ENCODE measurements around the gene STON2. TPM values are rescaled to one million over a fixed set of nuclear protein-coding genes. Genes with fewer than 3 reads are reported as not detected.

The STON2 gene
- total and polyA plus RNA-seq, 2 of the 8 experiments (the other 6 are each of a cell fraction or from before 2014, with no cell fraction given): 8.9 to 50.0 TPM

DNA sequence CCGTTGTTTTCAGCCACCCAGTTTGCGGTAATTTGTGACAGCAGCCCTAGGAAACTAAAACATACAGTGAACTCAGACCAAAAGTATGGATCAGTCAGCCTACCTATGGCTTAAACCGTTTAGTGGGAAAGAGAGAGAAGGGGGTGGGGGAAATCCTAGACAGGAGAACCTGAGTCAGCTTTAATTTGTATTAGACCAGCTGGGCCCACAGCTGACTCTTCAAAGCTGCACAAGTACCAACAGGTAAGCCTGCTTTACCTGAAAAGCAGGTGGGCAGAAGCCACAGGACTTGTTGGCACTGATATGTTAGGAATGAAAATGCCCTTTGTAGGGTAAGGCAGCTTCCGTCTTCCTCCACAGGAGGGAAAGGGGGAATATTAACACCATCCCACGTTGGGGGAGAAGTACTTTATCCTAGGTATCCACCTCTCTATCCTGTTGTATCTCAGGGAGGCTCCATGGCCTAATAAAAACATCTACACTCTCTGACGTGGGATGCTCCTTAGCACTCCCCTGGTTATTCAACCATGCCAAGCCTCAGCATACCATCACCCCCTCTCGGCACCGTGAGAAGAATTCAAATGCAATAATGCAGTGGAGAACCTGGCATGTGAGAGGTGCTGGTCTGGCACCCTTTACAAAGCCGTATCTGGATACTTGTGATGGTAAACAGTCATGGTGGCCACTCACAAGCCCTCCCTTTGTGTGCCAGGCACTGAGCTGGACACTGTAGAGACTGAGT, 70.3 kb downstream of the STON2 start:
- Histone ChIP-seq H3K36me3 (ENCODE audit: control insufficient read depth in 2 of 4, insufficient read depth in 4 of 4, low read length in 3 of 4) (no peaks in the 10 kb centered on the region), H2BK120ac (replicated peaks; ENCODE audit: low read depth, low read length) (no peak overlapping the region), H3K27ac (ENCODE audit: low read depth, low read length) (no peak overlapping the region), H3K23ac (ENCODE audit: insufficient read length) (no peak overlapping the region), H3K18ac (ENCODE audit: extremely low read depth, low read length) (no peak overlapping the region; the same call in 1 of the 2 replicates), H3K4ac (replicated peaks; ENCODE audit: insufficient read length, low read depth, low read length) (no peak overlapping the region), H3K79me2 (ENCODE audit: control insufficient read depth in 1 of 2, insufficient read depth in 2 of 2, low read length in 2 of 2) (no peaks in the 10 kb centered on the region), H3K56ac (replicated peaks; ENCODE audit: insufficient read length, low read depth, low read length) (no peak overlapping the region), H4K5ac (ENCODE audit: insufficient read length, low read depth, low read length) (no peak overlapping the region), H4K91ac (replicated peaks; ENCODE audit: insufficient read length, low read length) (no peak overlapping the region), H2BK20ac (ENCODE audit: low read length) (no peak overlapping the region), H3K9ac (replicated peaks in 1 of 4; ENCODE audit: extremely low read depth in 1 of 4, low read depth in 3 of 4, low read length in 3 of 4) (no peak overlapping the region), H3K79me1 (ENCODE audit: low read depth, low read length) (no peaks in the 10 kb centered on the region; the same call in 1 of the 2 replicates), H2BK15ac (ENCODE audit: low read length) (no peak overlapping the region), H2BK5ac (ENCODE audit: low read depth, low read length) (no peak overlapping the region), H3K4me1 (replicated peaks in 1 of 4; ENCODE audit: control insufficient read depth in 3 of 4, insufficient read depth in 4 of 4, low read length in 3 of 4) (peaks cover 0 to 6% (median 3%) of the 10 kb centered on the region in 4 experiments; a peak in 4 of 7 replicates), H3K4me2 (ENCODE audit: insufficient read depth in 1 of 2, low read depth in 2 of 2, low read length in 2 of 2) (no peak overlapping the region), H3K23me2 (ENCODE audit: low read depth, low read length) (no peaks in the 10 kb centered on the region), H4K20me1 (replicated peaks in 1 of 2; ENCODE audit: control insufficient read depth in 1 of 2, insufficient read depth in 2 of 2, low read length in 2 of 2) (no peaks in the 10 kb centered on the region), H3K4me3 (ENCODE audit: extremely low read depth in 1 of 4, insufficient read depth in 2 of 4, low read depth in 3 of 4, low read length in 4 of 4) (no peak overlapping the region), H3K9me3 (ENCODE audit: insufficient read depth in 2 of 2, low read depth in 1 of 2, low read length in 1 of 2) (no peaks in the 10 kb centered on the region), H4K8ac (ENCODE audit: extremely low read depth, insufficient read depth, low read length) (no peak overlapping the region), H2AFZ (ENCODE audit: low read length) (no peak overlapping the region), H2BK12ac (ENCODE audit: low read depth, low read length) (no peak overlapping the region), H3K14ac (ENCODE audit: insufficient read length) (no peak overlapping the region), H3K27me3 (replicated peaks in 1 of 4; ENCODE audit: control insufficient read depth in 3 of 4, extremely low read depth in 1 of 4, insufficient read depth in 3 of 4, low read length in 3 of 4) (no peaks in the 10 kb centered on the region; a peak in 1 of 7 replicates), H2AK5ac (ENCODE audit: low read depth, low read length) (no peak overlapping the region)
- ChIA-PET POLR2A (ENCODE audit: partially characterized antibody) (no interaction called here), CTCF (ENCODE audit: partially characterized antibody) (interaction anchor here (1.0 to 1.4 kb wide), 3 partner anchors 24 to 123 kb away, joined by 3 to 4 read pairs (median 4); no protein-coding TSS in a partner anchor)
- FAIRE-seq (no peak), DNase-seq (ENCODE audit: low read depth in 1 of 2, low spot score in 2 of 2) (no peak)
- 83% methylated on average over 9 of the region's 9 CpGs; no CpG with 5 or more reads in 1 of the 2 experiments for WGBS, 2 experiments (ENCODE audit: extremely low coverage in 1 of 2, insufficient coverage in 1 of 2, insufficient read length in 1 of 2, insufficient replicate concordance in 2 of 2, low coverage in 1 of 2, low lambda C conversion rate in 2 of 2, missing lambda C conversion rate in 1 of 2)
- no peak for TF ChIP-seq RNF2 (IDR thresholded peaks at IDR 0.05; ENCODE audit: borderline replicate concordance, low read depth, low read length, missing control alignments, poor library complexity, severe bottlenecking)
- TF ChIP-seq POLR2A (IDR thresholded peaks at IDR 0.05; ENCODE audit: control extremely low read depth in 1 of 2, low read depth in 2 of 2, low read length in 2 of 2): no peak
- no peak for TF ChIP-seq TAF1 (IDR thresholded peaks at IDR 0.05; ENCODE audit: low read depth, low read length)
- TF ChIP-seq SP1 (IDR thresholded peaks at IDR 0.05; ENCODE audit: low read depth, low read length): no peak
- TF ChIP-seq SIX5 (IDR thresholded peaks at IDR 0.05; ENCODE audit: low read depth, low read length): no peak
- no peak for TF ChIP-seq SRF (IDR thresholded peaks at IDR 0.05; ENCODE audit: low read depth, low read length)
- TF ChIP-seq HDAC2 (IDR thresholded peaks at IDR 0.05; ENCODE audit: borderline replicate concordance in 1 of 2, low read depth in 2 of 2, low read length in 2 of 2): no peak
- TF ChIP-seq, protein P1, sequence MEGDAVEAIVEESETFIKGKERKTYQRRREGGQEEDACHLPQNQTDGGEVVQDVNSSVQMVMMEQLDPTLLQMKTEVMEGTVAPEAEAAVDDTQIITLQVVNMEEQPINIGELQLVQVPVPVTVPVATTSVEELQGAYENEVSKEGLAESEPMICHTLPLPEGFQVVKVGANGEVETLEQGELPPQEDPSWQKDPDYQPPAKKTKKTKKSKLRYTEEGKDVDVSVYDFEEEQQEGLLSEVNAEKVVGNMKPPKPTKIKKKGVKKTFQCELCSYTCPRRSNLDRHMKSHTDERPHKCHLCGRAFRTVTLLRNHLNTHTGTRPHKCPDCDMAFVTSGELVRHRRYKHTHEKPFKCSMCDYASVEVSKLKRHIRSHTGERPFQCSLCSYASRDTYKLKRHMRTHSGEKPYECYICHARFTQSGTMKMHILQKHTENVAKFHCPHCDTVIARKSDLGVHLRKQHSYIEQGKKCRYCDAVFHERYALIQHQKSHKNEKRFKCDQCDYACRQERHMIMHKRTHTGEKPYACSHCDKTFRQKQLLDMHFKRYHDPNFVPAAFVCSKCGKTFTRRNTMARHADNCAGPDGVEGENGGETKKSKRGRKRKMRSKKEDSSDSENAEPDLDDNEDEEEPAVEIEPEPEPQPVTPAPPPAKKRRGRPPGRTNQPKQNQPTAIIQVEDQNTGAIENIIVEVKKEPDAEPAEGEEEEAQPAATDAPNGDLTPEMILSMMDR (IDR thresholded peaks at IDR 0.05; ENCODE audit: control extremely low read depth in 1 of 3, insufficient read depth in 1 of 3, low read depth in 1 of 3, low read length in 3 of 3): no peak
- no peak for TF ChIP-seq MAX (IDR thresholded peaks at IDR 0.05)

Data from H1 (cell line).